ENCODE data around the gene SERPINI2.

The SERPINI2 gene

GRCh38 chr3:167481164-167481563 lies 7.3 kb upstream of the SERPINI2 start:
- no peaks in the 10 kb centered on the region for H3K36me3 ChIP-seq (ENCODE audit: control insufficient read depth, low read length)
- H3K4me1 ChIP-seq (ENCODE audit: control insufficient read depth, low read length): no peaks in the 10 kb centered on the region
- H3K27me3 ChIP-seq (ENCODE audit: control insufficient read depth, low read length): no peaks in the 10 kb centered on the region
- no peak overlapping the region for H3K27ac ChIP-seq (ENCODE audit: low read depth, low read length)
- H3K9me3 ChIP-seq (ENCODE audit: control insufficient read depth, insufficient read depth, low read length): no peaks in the 10 kb centered on the region
- no peaks in the 10 kb centered on the region for H3K9me2 ChIP-seq (replicated peaks; ENCODE audit: control insufficient read depth, low read length)
- H3F3A ChIP-seq (ENCODE audit: control insufficient read depth, insufficient read depth): no peaks in the 10 kb centered on the region
- TF ChIP-seq CTCF (IDR thresholded peaks at IDR 0.05; ENCODE audit: low read depth, low read length, poor library complexity, severe bottlenecking): no peak
- TF ChIP-seq EZH2phosphoT487 (IDR thresholded peaks at IDR 0.05; ENCODE audit: borderline replicate concordance, low read length): no peak
- H3K79me2 ChIP-seq (ENCODE audit: control insufficient read depth, low read length): no peaks in the 10 kb centered on the region
- no peak overlapping the region for H3K4me2 ChIP-seq (ENCODE audit: low read length)
- no peaks in the 10 kb centered on the region for H4K20me1 ChIP-seq (ENCODE audit: control insufficient read depth, insufficient read depth, low read depth, low read length)
- no peak overlapping the region for H3K4me3 ChIP-seq (ENCODE audit: low read length)

DNA sequence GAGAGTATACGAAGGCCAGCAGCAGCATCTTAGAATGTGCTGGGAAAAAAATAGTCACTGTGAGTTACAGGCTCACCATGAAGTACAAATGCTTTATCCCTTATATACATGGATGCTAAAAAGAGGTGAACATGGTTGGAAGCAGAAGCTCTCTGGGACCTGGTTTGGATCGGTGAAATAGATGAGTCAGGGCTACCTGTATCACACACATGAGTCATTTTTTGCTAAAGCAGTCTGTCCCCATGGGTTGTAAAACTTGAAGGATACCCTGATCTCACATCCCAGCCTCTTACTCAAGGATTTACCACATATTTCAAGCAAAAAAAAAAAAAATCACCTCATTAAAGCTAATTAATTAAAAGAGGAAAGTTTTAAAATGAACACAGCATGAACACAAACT lies 6.9 kb upstream of the SERPINI2 start:
- no peaks in the 10 kb centered on the region for H3K9me3 ChIP-seq (ENCODE audit: control insufficient read depth, insufficient read depth, low read length)
- no peaks in the 10 kb centered on the region for H4K20me1 ChIP-seq (ENCODE audit: control insufficient read depth, insufficient read depth, low read depth, low read length)
- no peak overlapping the region for H3K27ac ChIP-seq (ENCODE audit: low read depth, low read length)
- H3K27me3 ChIP-seq (ENCODE audit: control insufficient read depth, low read length): no peaks in the 10 kb centered on the region
- no peaks in the 10 kb centered on the region for H3K9me2 ChIP-seq (replicated peaks; ENCODE audit: control insufficient read depth, low read length)
- H3F3A ChIP-seq (ENCODE audit: control insufficient read depth, insufficient read depth): no peaks in the 10 kb centered on the region
- TF ChIP-seq CTCF (IDR thresholded peaks at IDR 0.05; ENCODE audit: low read depth, low read length, poor library complexity, severe bottlenecking) (no peak), EZH2phosphoT487 (IDR thresholded peaks at IDR 0.05; ENCODE audit: borderline replicate concordance, low read length) (no peak)
- H3K36me3 ChIP-seq (ENCODE audit: control insufficient read depth, low read length): no peaks in the 10 kb centered on the region
- no peaks in the 10 kb centered on the region for H3K4me1 ChIP-seq (ENCODE audit: control insufficient read depth, low read length)
- H3K4me3 ChIP-seq (ENCODE audit: low read length): no peak overlapping the region
- H3K4me2 ChIP-seq (ENCODE audit: low read length): no peak overlapping the region
- no peaks in the 10 kb centered on the region for H3K79me2 ChIP-seq (ENCODE audit: control insufficient read depth, low read length)

DNA sequence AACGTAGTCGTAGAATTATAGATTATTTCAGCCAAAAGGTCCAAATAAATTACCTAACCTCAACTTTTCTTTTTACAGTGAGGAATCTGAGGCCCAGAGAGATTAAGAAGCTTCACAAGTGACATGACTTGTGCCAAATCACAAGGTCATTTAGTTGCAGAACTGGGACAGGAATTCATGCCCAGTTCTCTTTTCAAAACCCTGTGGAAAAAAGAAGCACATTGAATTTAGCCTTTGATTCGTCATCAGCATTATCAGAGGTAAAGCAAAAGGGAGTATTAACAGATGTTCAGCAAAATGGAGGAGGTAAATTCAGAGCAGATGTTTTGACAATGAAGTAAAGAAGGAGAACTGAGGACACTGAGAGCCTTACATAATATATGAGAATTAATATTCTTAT lies 4.5 kb downstream of the SERPINI2 start:
- H3K27me3 ChIP-seq (ENCODE audit: control insufficient read depth, low read length): no peaks in the 10 kb centered on the region
- no peak overlapping the region for H3K4me3 ChIP-seq (ENCODE audit: low read length)
- no peaks in the 10 kb centered on the region for H4K20me1 ChIP-seq (ENCODE audit: control insufficient read depth, insufficient read depth, low read depth, low read length)
- no peaks in the 10 kb centered on the region for H3K36me3 ChIP-seq (ENCODE audit: control insufficient read depth, low read length)
- no peak overlapping the region for H3K4me2 ChIP-seq (ENCODE audit: low read length)
- no peaks in the 10 kb centered on the region for H3K9me2 ChIP-seq (replicated peaks; ENCODE audit: control insufficient read depth, low read length)
- no peaks in the 10 kb centered on the region for H3F3A ChIP-seq (ENCODE audit: control insufficient read depth, insufficient read depth)
- H3K4me1 ChIP-seq (ENCODE audit: control insufficient read depth, low read length): no peaks in the 10 kb centered on the region
- H3K27ac ChIP-seq (ENCODE audit: low read depth, low read length): no peak overlapping the region
- H3K79me2 ChIP-seq (ENCODE audit: control insufficient read depth, low read length): no peaks in the 10 kb centered on the region
- TF ChIP-seq CTCF (IDR thresholded peaks at IDR 0.05; ENCODE audit: low read depth, low read length, poor library complexity, severe bottlenecking) (no peak), EZH2phosphoT487 (IDR thresholded peaks at IDR 0.05; ENCODE audit: borderline replicate concordance, low read length) (no peak)
- no peaks in the 10 kb centered on the region for H3K9me3 ChIP-seq (ENCODE audit: control insufficient read depth, insufficient read depth, low read length)

Measured in DOHH2 (cell line).